RKO (cell line): Measurements from ENCODE around the gene TCN2.
"Not testable (repeated sequence)": the region's sequence is repeated elsewhere in the genome, so short reads cannot be mapped to it uniquely, and the experiment has no call there.

Experiments used
- DNase-seq: peaks from one replicate; pipeline ENCODE4 v3.0.0-alpha.2; 2016; ENCODE audit warnings: low spot score

The TCN2 gene

GRCh38 chr22:30578481-30578880, 28.5 kb upstream of the TCN2 start:
- DNase-seq: no peak

- no peak for DNase-seq
Observed at GRCh38 chr22:30580896-30581295, 26.1 kb upstream of the TCN2 start.

GRCh38 chr22:30582051-30582450, 24.9 kb upstream of the TCN2 start:
- no peak for DNase-seq

- DNase-seq: no peak
Observed at GRCh38 chr22:30582788-30583545, 24.0 kb upstream of the TCN2 start.

- DNase-seq: no peak
Observed at GRCh38 chr22:30584441-30584840, 22.5 kb upstream of the TCN2 start.

DNA sequence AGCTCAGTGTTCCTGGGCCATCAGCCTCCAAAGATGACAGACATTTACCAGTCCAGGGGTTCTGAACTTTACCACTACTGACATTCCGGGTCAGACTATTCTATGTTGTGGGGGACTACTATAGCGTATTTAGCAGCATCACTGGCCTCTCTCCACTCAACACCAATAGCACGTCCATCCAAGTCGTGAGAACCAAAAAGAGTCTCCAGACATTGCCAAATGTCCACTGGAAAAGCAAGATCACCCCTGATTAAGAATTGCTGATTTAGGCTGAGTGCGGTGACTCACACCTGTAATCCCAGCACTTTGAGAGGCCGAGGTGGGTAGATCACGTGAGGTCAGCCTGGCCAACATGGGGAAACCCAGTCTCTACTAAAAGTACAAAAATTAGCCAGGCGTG, 20.6 kb upstream of the TCN2 start:
- DNase-seq: no peak

- peak; percentile 66 for DNase-seq
Observed at GRCh38 chr22:30591191-30591587, 15.8 kb upstream of the TCN2 start.

DNA sequence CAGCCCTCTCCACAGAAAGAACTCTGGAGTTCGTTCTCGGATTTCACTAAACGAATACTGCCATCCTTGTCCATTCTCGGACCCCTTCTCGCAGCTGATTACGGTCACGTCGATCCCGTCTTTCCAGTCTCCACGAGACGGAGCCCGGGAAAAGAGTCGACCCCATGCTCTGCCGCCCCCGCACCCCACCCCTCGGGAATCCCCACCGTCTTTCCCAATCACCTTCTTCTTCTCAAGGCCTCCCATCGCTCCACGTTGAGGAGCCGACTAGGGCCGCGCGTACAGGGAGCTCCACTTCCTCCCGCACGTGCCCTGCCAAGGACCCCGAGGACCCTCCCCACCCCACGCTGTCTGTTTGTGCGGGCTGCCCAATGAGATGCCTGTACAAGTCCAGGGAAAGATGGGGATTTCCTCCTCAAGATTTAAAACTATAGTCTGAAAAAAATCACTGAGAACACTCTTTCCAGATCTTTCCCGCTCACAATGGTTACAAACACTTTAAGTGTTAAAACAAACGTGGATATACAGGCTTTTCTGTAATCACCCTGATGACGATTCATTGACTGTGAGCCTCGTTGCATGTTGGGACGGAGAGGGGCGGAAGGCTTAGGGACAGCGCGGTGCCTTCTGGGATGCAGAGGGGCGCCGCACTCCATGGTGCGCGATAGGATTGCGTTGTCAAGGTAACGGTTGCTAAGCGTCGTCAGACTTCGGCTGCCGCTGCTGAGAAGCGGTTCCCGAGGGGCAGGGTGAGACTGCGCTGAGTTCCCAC, 15.2 kb upstream of the TCN2 start, which contains the start of gene PES1:
Gene PES1 (minus strand): TSS at position 323 of the 772 bp plus-strand sequence. CDS start 77 bp downstream, at position 246.
- DNase-seq: peak; percentile 99

DNA sequence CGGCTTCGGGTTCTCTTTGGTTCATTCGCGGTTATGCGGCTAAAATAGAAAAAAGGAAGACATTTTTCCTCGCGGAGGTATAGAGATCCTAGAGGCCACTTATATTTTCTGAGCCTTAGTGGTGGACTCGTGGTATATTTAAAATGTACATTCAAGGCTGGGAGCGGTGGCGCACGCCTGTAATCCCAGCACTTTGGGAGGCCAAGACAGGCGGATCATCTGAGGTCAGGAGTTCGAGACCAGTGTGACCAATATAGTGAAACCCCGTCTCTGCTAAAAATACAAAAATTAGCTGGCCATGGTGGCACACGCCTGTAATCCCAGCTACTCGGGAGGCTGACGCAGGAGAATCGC, 14.6 kb upstream of the TCN2 start:
- DNase-seq: not testable (repeated sequence)

DNA sequence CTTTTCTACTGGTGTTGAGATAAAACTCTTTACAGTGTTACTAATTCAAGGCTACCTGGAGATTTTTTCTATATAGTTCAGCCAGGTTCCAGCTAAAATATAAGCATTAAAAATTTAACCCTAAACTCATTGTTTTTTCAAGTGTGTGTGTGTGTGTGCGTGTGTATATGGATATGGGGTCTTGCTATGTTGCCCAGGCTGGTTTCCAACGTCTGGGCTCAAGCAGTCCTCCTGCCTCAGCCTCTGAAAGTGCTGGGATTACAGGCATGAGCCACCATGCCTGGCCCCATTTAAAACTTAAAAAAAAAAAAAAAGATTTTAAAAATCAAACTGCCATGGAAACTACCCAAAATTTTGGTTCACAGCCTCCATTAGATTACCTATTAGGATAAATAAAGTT, 10.8 kb upstream of the TCN2 start:
- DNase-seq: no peak

DNA sequence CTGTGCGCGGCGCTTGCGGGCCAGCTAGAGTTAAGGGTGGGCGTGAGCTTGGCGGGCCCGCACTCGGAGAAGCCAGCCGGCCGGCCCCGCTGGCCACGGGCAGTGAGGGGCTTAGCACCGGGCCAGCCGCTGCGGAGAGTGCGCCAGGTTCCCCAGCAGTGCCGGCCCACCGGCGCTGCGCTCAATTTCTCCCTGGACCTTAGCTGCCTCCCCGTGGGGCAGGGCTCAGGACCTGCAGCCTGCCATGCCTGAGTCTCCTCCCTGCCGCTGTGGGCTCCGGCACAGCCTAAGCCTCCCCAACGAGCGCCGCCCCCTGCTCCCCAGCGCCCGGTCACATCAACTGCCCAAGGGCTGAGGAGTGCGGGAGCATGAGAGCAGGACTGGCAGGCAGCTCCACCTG, 10.1 kb upstream of the TCN2 start:
- DNase-seq: no peak

DNA sequence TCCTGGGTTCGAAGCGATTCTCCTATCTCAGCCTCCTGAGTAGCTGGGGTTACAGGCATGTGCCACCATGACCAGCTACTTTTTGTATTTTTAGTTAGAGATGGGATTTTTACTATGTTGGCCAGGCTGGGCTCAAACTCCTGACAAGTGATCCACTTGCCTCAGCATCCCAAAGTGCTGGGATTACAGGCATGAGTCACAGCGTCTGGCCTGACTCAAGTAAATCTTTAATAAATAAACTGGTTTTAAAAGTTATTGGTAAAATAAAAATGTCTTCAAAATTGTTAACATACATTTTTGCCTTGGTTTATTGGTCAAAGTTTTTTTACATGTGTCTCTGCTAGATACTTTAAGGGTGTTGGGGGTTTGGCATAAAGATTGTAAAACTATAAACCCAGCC, 8.0 kb upstream of the TCN2 start:
- DNase-seq: no peak

DNA sequence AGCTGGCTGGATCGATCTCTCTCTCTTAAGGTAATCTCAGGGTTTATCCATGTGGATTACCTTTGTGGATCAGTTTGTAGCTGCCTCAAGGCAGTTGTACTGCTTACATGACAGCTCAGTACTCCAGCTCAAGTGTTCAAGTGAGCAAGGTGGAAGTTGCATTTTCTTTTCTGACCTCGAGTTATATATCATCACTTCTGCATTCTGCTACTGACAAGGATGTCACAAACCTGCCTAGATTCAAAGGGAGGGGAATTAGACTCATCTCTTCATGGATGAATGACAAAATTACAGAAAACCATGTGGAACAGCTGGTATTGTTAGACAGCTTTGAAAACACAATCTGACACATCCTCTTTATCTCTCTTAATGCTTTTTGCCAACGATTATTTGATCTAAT, 6.1 kb upstream of the TCN2 start:
- DNase-seq: no peak

GRCh38 chr22:30601464-30601863, 5.5 kb upstream of the TCN2 start:
- no peak for DNase-seq

- peak; percentile 64 for DNase-seq
Observed at GRCh38 chr22:30602049-30602448, 4.9 kb upstream of the TCN2 start.

DNA sequence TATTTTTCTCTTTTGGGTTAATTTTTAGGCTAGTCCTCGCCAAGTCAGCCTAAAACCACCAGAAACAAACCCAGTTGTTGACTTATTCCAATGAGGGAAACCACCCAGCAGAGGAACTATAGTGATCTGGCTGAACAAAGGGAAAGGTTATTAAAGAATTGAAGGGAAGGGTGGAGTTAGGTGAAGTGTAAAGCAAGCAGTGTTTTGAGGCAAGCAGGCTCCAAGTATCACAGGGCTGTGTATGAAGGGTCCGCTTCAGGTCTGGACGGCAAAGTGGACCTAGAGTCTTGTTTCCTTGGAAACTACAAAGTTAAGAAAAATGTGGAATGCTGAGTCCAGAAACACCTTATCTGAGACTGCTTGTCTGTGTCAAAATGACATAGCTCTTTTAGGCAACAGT, 3.2 kb upstream of the TCN2 start:
- no peak for DNase-seq

GRCh38 chr22:30604723-30605122, 2.3 kb upstream of the TCN2 start:
- DNase-seq: no peak

- peak; percentile 59 for DNase-seq
Observed at GRCh38 chr22:30605449-30606110, 1.4 kb upstream of the TCN2 start.

- no peak for DNase-seq
Observed at GRCh38 chr22:30607300-30607930, 441 bp downstream of the TCN2 start.

DNA sequence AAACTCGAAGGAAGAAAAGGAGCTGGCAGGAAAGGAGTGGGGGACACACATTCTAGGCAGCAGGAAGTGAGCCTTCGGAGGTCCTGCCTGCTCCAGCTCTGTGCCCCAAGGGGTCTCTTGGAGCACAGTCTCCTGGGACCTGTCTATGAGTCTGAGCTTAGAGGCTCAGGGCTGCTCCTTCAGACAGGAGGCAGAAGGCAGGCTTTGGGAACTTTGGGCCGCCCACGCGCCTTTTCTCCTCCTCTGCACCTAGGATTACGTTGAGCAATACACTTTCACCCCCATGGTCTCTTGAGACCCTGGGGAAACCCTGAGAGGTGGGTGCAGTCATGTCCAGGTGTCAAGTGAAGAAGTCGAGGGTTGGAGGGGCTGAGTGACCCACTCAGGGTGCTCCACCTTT, 965 bp downstream of the TCN2 start:
- no peak for DNase-seq

GRCh38 chr22:30609260-30610185, 2.5 kb downstream of the TCN2 start:
- peak; percentile 70 for DNase-seq
